ENCODE measurements around the gene PGBD4. TPM values are rescaled to one million over a fixed set of nuclear protein-coding genes. Genes with fewer than 3 reads are reported as not detected.

Gene PGBD4
- total and polyA plus RNA-seq, 2 donors (not counting 3 experiments of a cell fraction or from before 2014, with no cell fraction given) = 0.39 to 1.1 TPM

DNA sequence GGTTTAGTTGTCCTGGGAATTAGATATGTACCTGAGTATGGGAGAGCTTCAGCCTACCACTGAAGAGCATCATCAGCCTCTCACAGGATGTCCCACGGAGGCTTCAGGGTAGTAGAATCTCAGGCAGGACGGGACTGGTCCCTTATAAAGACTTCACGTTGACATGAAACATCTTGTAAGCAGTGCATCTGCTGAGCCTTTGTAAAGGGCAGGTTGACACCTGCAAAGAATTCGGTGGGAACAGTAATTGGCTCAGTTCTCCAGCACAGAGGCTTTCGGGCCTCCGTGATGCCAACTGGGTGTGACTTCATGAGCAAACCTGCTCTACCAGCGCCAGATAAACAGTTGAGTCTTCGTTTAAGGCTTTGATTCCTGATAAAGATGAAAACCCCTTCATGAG, 35.9 kb upstream of the PGBD4 start:
- Histone ChIP-seq H2AFZ (ENCODE audit: low read depth, low read length) (no peak overlapping the region), H4K20me1 (replicated peaks; ENCODE audit: control insufficient read depth, extremely low read depth, insufficient read depth, low read length) (no peaks in the 10 kb centered on the region), H3K4me3 (replicated peaks in 1 of 3; ENCODE audit: insufficient read depth in 1 of 3, low read depth in 1 of 3, low read length in 3 of 3) (no peak overlapping the region), H3K36me3 (ENCODE audit: control insufficient read depth in 2 of 2, extremely low read depth in 1 of 2, insufficient read depth in 2 of 2, low read length in 2 of 2) (no peaks in the 10 kb centered on the region), H3K4me1 (ENCODE audit: control insufficient read depth, extremely low read depth, insufficient read depth, low read length) (no peaks in the 10 kb centered on the region), H3K4me2 (ENCODE audit: insufficient read depth, low read length) (no peak overlapping the region), H3K79me2 (ENCODE audit: control insufficient read depth, insufficient read depth, low read length) (no peaks in the 10 kb centered on the region), H3K27ac (ENCODE audit: insufficient read depth, low read depth, low read length) (no peak overlapping the region), H3K9me3 (replicated peaks; ENCODE audit: control insufficient read depth, insufficient read depth, low read length) (no peaks in the 10 kb centered on the region), H3K9me1 (replicated peaks; ENCODE audit: control insufficient read depth, extremely low read depth, insufficient read depth, low read length) (no peaks in the 10 kb centered on the region), H3K27me3 (ENCODE audit: control insufficient read depth in 2 of 2, insufficient read depth in 2 of 2, low read length in 2 of 2) (no peaks in the 10 kb centered on the region), H3K9ac (replicated peaks; ENCODE audit: extremely low read depth, insufficient read depth, low read length) (no peak overlapping the region)
- intact Hi-C loops (cut with micrococcal nuclease) (no loop called here), dilution Hi-C loops (cut with MboI; ENCODE audit: extremely low pct_ligation_motif_present, low sequenced_read_pairs) (no loop called here)
- ChIA-PET CTCF (interaction anchor here (1.0 kb wide), 1 partner anchor 11 kb away, joined by 4 read pairs; no protein-coding TSS in a partner anchor), POLR2A (no interaction called here)
- FAIRE-seq (no peak), DNase-seq (ENCODE audit: low read depth, low spot score) (no peak)
- TF ChIP-seq, protein P1, sequence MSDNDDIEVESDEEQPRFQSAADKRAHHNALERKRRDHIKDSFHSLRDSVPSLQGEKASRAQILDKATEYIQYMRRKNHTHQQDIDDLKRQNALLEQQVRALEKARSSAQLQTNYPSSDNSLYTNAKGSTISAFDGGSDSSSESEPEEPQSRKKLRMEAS (IDR thresholded peaks at IDR 0.05; ENCODE audit: insufficient read depth, insufficient read length) = no peak
- BruUV-seq (replicated peaks) = no TSS peak

DNA sequence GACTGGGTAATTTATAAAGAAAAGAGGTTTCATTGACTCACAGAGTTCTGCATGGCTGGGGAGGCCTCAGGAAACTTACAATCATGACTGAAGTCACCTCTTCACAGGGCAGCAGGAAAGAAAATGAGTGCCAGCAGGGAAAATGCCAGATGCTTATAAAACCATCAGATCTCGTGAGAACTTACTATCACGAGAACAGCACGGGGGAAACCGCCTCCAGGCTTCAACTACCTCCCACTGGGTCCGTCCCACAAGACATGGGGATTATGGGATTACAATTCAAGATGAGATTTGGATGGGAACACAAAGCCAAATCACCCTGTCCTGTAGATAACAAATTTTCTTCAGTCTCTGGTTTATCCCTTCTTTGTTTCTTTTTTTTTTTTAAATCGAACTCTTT, 31.9 kb upstream of the PGBD4 start:
- CTCF ChIA-PET = no interaction called here
- dilution Hi-C loops (cut with MboI; ENCODE audit: extremely low pct_ligation_motif_present, low sequenced_read_pairs) = no loop called here
- no peak for FAIRE-seq

More for the DNA sequence above, 31.9 kb upstream of the PGBD4 start:
- intact Hi-C loops (cut with micrococcal nuclease) = no loop called here
- H3K4me1 ChIP-seq (ENCODE audit: control insufficient read depth, extremely low read depth, insufficient read depth, low read length) = no peaks in the 10 kb centered on the region
- no peaks in the 10 kb centered on the region for H3K9me1 ChIP-seq (replicated peaks; ENCODE audit: control insufficient read depth, extremely low read depth, insufficient read depth, low read length)
- no peak overlapping the region for H3K27ac ChIP-seq (ENCODE audit: insufficient read depth, low read depth, low read length)
- BruUV-seq (replicated peaks) = no TSS peak
- no peaks in the 10 kb centered on the region for H3K36me3 ChIP-seq (ENCODE audit: control insufficient read depth in 2 of 2, extremely low read depth in 1 of 2, insufficient read depth in 2 of 2, low read length in 2 of 2)
- H3K4me3 ChIP-seq (replicated peaks in 1 of 3; ENCODE audit: insufficient read depth in 1 of 3, low read depth in 1 of 3, low read length in 3 of 3) = no peak overlapping the region
- no peak overlapping the region for H2AFZ ChIP-seq (ENCODE audit: low read depth, low read length)
- DNase-seq (ENCODE audit: low read depth, low spot score) = no peak
- no peaks in the 10 kb centered on the region for H3K27me3 ChIP-seq (ENCODE audit: control insufficient read depth in 2 of 2, insufficient read depth in 2 of 2, low read length in 2 of 2)
- H3K9ac ChIP-seq (replicated peaks; ENCODE audit: extremely low read depth, insufficient read depth, low read length) = no peak overlapping the region
- POLR2A ChIA-PET = no interaction called here
- no peaks in the 10 kb centered on the region for H3K79me2 ChIP-seq (ENCODE audit: control insufficient read depth, insufficient read depth, low read length)
- TF ChIP-seq, protein P1 (IDR thresholded peaks at IDR 0.05; ENCODE audit: insufficient read depth, insufficient read length) = no peak
- no peak for TF ChIP-seq MYC (IDR thresholded peaks at IDR 0.05; ENCODE audit: low read depth, low read length)
- no peak for TF ChIP-seq JUN (IDR thresholded peaks at IDR 0.05; ENCODE audit: borderline replicate concordance, insufficient read depth, insufficient read length, low read depth)
- no peak overlapping the region for H3K4me2 ChIP-seq (ENCODE audit: insufficient read depth, low read length)
- H4K20me1 ChIP-seq (replicated peaks; ENCODE audit: control insufficient read depth, extremely low read depth, insufficient read depth, low read length) = no peaks in the 10 kb centered on the region
- no peaks in the 10 kb centered on the region for H3K9me3 ChIP-seq (replicated peaks; ENCODE audit: control insufficient read depth, insufficient read depth, low read length)

All from endothelial cell of umbilical vein (primary cell).